HEK293 (cell line): ENCODE data around the gene ARL3.
A peak's percentile ranks its signal among the peaks of the same experiment; 100 is the strongest.

ENCODE experiments used
- CTCF ChIA-PET: fragments of 350-600 bp; formaldehyde crosslinking; extraction: SDS; loops from one replicate; lab custom pipeline; 2021; ENCODE audit warnings: antibody characterized with exemption; lab: Yijun Ruan, JAX
- POLR2A ChIA-PET: fragments of 300-600 bp; formaldehyde crosslinking; extraction: SDS; loops from one replicate; lab custom pipeline; 2020; ENCODE audit warnings: antibody characterized with exemption, inconsistent platforms; lab: Yijun Ruan, JAX
- H3K27ac ChIP-seq: fragments of 200-500 bp; sonication (Bioruptor generic); 2 replicates; pipeline ENCODE4 v1.5.1; 2014; ENCODE audit warnings: low read depth, low read length, control low read depth, inconsistent platforms; ENCODE audit errors: extremely low read depth
- H3K36me3 ChIP-seq, 2 experiments: fragments of 200-500 bp in 1 of 2; sonication (Bioruptor generic) in 1 of 2; 1 replicate in 1 of 2; 2 replicates in 1 of 2; pipeline ENCODE4 v1.5.1; 2014 to 2017; ENCODE audit warnings: inconsistent platforms in 2 of 2, low read length in 2 of 2; ENCODE audit not compliant: control insufficient read depth in 2 of 2, insufficient read depth in 1 of 2
- H3K4me1 ChIP-seq: fragments of 200-500 bp; sonication (Bioruptor generic); 2 replicates; pipeline ENCODE4 v1.5.1; 2014; ENCODE audit warnings: mild to moderate bottlenecking, low read length, inconsistent platforms; ENCODE audit not compliant: control insufficient read depth, insufficient read depth
- H3K4me3 ChIP-seq: 2 replicates; pipeline ENCODE4 v1.5.1; 2011; ENCODE audit warnings: low read depth, mild to moderate bottlenecking, control low read depth, low read length, moderate library complexity
- H3K9me3 ChIP-seq: fragments of 200-500 bp; sonication (Bioruptor generic); 2 replicates; pipeline ENCODE4 v1.5.1; 2014; ENCODE audit warnings: low read depth, low read length, inconsistent platforms; ENCODE audit not compliant: control insufficient read depth, insufficient read depth
- FEZF1 ChIP-seq: fragments of 450-650 bp; formaldehyde crosslinking; IDR thresholded peaks from 2 replicates; pipeline ENCODE4 v1.5.1; 2016; ENCODE audit warnings: missing biosample characterization, missing genetic modification characterization
- SCRT1 ChIP-seq: fragments of 450-650 bp; formaldehyde crosslinking; IDR thresholded peaks from 2 replicates; pipeline ENCODE4 v1.5.1; 2016; ENCODE audit warnings: missing biosample characterization, missing genetic modification characterization, borderline replicate concordance
- SCRT2 ChIP-seq: fragments of 450-650 bp; formaldehyde crosslinking; IDR thresholded peaks from 2 replicates; pipeline ENCODE4 v1.5.1; 2016; ENCODE audit warnings: missing biosample characterization, missing genetic modification characterization
- TCF7L2 ChIP-seq: IDR thresholded peaks from 2 replicates; pipeline ENCODE4 v1.6.1; 2011; ENCODE audit warnings: low read depth, mild to moderate bottlenecking, inconsistent platforms, low read length, moderate library complexity, borderline replicate concordance
- ZBTB17 ChIP-seq: fragments of 450-650 bp; formaldehyde crosslinking; IDR thresholded peaks from 2 replicates; pipeline ENCODE4 v1.5.1; 2016; ENCODE audit warnings: missing biosample characterization, missing genetic modification characterization
- ZIC2 ChIP-seq: fragments of 450-650 bp; formaldehyde crosslinking; IDR thresholded peaks from 2 replicates; pipeline ENCODE4 v1.5.1; 2016; ENCODE audit warnings: missing biosample characterization, missing genetic modification characterization
- ZNF121 ChIP-seq: fragments of 450-650 bp; formaldehyde crosslinking; IDR thresholded peaks from 2 replicates; pipeline ENCODE4 v1.5.1; 2016; ENCODE audit warnings: missing biosample characterization, missing genetic modification characterization
- ZNF132 ChIP-seq: fragments of 450-650 bp; formaldehyde crosslinking; IDR thresholded peaks from 2 replicates; pipeline ENCODE4 v1.5.1; 2017; ENCODE audit warnings: missing biosample characterization, missing genetic modification characterization, borderline replicate concordance
- ZNF140 ChIP-seq: fragments of 450-650 bp; formaldehyde crosslinking; IDR thresholded peaks from 2 replicates; pipeline ENCODE4 v1.5.1; 2016; ENCODE audit warnings: missing biosample characterization, missing genetic modification characterization
- ZNF211 ChIP-seq: fragments of 450-650 bp; formaldehyde crosslinking; IDR thresholded peaks from 2 replicates; pipeline ENCODE4 v1.5.1; 2016; ENCODE audit warnings: low read depth, missing biosample characterization, missing genetic modification characterization
- ZNF350 ChIP-seq: fragments of 450-650 bp; formaldehyde crosslinking; IDR thresholded peaks from 2 replicates; pipeline ENCODE4 v1.5.0; 2017; ENCODE audit warnings: missing biosample characterization, mild to moderate bottlenecking, missing genetic modification characterization
- ZNF37A ChIP-seq: fragments of 450-650 bp; IDR thresholded peaks from 2 replicates; pipeline ENCODE4 v1.5.1; 2018; ENCODE audit warnings: missing biosample characterization, missing genetic modification characterization
- ZNF423 ChIP-seq: fragments of 450-650 bp; formaldehyde crosslinking; IDR thresholded peaks from 2 replicates; pipeline ENCODE4 v1.5.1; 2016; ENCODE audit warnings: missing biosample characterization, missing genetic modification characterization
- ZNF514 ChIP-seq: fragments of 450-650 bp; formaldehyde crosslinking; IDR thresholded peaks from 2 replicates; pipeline ENCODE4 v1.5.1; 2016; ENCODE audit warnings: missing biosample characterization, missing genetic modification characterization
- ZNF560 ChIP-seq: fragments of 450-650 bp; formaldehyde crosslinking; IDR thresholded peaks from 2 replicates; pipeline ENCODE4 v1.5.1; 2017; ENCODE audit warnings: missing biosample characterization, missing genetic modification characterization, borderline replicate concordance
- ZNF747 ChIP-seq: fragments of 450-650 bp; formaldehyde crosslinking; IDR thresholded peaks from 2 replicates; pipeline ENCODE4 v1.5.1; 2016; ENCODE audit warnings: missing biosample characterization, missing genetic modification characterization
- ZNF785 ChIP-seq: fragments of 450-650 bp; formaldehyde crosslinking; IDR thresholded peaks from 2 replicates; pipeline ENCODE4 v1.5.1; 2016; ENCODE audit warnings: missing biosample characterization, missing genetic modification characterization
- TF ChIP-seq, protein P1 (sequence below): fragments of 450-650 bp; formaldehyde crosslinking; IDR thresholded peaks from 2 replicates; pipeline ENCODE4 v1.5.1; 2016; ENCODE audit warnings: missing biosample characterization, missing genetic modification characterization

The ARL3 gene

DNA sequence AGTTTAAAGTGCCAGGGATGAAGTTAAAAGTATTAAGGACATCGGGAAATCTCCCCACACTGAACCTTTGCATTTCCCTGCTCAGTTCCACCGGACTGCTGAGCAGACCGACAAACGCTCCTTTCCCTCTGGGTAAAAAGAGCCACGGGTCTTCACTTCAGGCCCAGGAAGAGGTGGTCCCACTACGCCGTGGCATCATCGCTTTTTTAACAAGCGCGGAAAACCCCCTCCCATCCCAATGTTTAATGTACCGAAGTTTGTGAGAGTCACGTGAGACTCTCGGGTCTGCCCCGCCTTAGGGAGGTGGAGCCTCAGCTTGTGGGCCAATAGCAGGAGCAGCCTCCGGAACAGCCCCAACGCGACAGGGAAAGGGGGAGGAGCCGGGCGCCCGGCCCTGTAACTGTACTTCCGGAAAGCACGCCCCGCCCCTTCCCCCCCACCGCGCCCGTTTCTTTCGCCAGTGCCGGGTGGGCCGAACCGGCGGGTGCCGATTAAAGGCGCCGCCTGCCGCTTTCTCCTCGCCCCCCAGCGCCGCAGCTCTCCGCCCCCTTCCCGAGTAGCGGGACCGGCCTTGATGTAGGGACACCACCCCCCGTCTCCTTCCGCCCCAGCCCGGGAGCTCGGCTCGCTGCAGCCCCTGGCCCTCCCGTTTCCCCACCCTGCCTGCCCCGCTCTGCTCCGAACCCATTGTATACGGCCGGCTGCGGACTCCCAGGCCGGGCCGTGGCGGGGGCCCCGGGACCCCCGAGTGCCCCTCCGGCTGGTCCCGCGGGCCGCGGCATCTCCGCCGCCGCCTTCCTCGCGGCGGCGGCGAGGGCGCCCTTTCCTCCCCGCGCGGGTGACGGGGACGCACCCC lies 72.1 kb downstream of the ARL3 start (continued):
- TF ChIP-seq, protein P1, sequence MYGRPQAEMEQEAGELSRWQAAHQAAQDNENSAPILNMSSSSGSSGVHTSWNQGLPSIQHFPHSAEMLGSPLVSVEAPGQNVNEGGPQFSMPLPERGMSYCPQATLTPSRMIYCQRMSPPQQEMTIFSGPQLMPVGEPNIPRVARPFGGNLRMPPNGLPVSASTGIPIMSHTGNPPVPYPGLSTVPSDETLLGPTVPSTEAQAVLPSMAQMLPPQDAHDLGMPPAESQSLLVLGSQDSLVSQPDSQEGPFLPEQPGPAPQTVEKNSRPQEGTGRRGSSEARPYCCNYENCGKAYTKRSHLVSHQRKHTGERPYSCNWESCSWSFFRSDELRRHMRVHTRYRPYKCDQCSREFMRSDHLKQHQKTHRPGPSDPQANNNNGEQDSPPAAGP (tag by site-specific recombination) = peak; percentile 70
- no peak for TF ChIP-seq ZNF211 (tag by site-specific recombination)
- TF ChIP-seq ZNF140 (tag by site-specific recombination) = no peak
- TF ChIP-seq ZIC2 (tag by site-specific recombination) = peak; percentile 83
- peak; percentile 76 for TF ChIP-seq ZNF423 (tag by site-specific recombination)

DNA sequence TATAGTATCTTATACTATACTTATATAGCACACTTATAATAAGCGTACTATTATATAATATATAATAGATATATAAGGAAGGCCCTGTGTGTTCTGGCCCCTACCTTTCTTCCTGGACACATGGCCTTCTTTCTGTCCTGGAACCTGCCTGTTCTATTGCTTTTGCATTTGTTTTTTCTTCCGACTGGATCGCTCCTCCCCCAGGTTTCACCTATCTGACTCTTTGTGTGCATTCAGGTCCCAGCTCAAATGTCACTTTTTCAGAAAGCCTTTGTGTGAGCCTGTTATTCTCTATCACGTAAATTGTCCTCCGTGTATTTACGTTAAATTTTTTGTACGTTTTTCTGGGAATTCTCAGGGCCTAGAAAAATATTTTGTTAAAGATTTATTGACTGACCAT lies 72.8 kb downstream of the ARL3 start:
- TF ChIP-seq ZNF350 (tag by site-specific recombination) (no peak), ZNF560 (tag by site-specific recombination) (no peak), ZBTB17 (tag by site-specific recombination) (no peak), ZNF747 (no peak)
- CTCF ChIA-PET = no interaction called here
- H3K4me3 ChIP-seq = no peak overlapping the region; the same call in 1 of the 2 replicates

GRCh38 chr10:102639537-102639936 lies 74.7 kb downstream of the ARL3 start:
- Histone ChIP-seq H3K9me3 (no peaks in the 10 kb centered on the region), H3K27ac (no peak overlapping the region), H3K4me3 (no peak overlapping the region), H3K36me3 (no peaks in the 10 kb centered on the region), H3K4me1 (peaks cover 3% of the 10 kb centered on the region; the same call in 1 of the 2 replicates)
- ChIA-PET POLR2A (no interaction called here), CTCF (interaction anchor here (0.8 kb wide), 1 partner anchor 25 kb away, joined by 3 read pairs; no protein-coding TSS in a partner anchor)
- TF ChIP-seq ZBTB17 (tag by site-specific recombination) = peak; percentile 24; the same call in 1 of the 2 replicates
- TF ChIP-seq ZIC2 (tag by site-specific recombination) = 0 out of 2 replicates have a peak, but pooled peaks have one; percentile 14
- TF ChIP-seq ZNF514 = no peak

More for the DNA sequence above, 72.8 kb downstream of the ARL3 start:
- Histone ChIP-seq H3K36me3 (no peaks in the 10 kb centered on the region), H3K9me3 (no peaks in the 10 kb centered on the region), H3K4me1 (peaks cover 3% of the 10 kb centered on the region; the same call in 1 of the 2 replicates), H3K27ac (peak overlapping the region; percentile 30)
- POLR2A ChIA-PET = interaction anchor here (0.6 to 2.1 kb wide), 11 partner anchors 9 to 719 kb away, joined by 3 to 18 read pairs (median 3); partner anchors contain the start of genes ARL3, SFXN2 and SUFU

GRCh38 chr10:102635377-102635776 lies 78.8 kb downstream of the ARL3 start:
- H3K4me3 ChIP-seq = no peak overlapping the region
- ChIA-PET POLR2A (no interaction called here), CTCF (interaction anchor here (1.1 kb wide), 2 partner anchors 44 to 51 kb away, joined by 3 read pairs; no protein-coding TSS in a partner anchor)
- H3K27ac ChIP-seq = no peak overlapping the region
- no peaks in the 10 kb centered on the region for H3K9me3 ChIP-seq
- TF ChIP-seq FEZF1 (tag by site-specific recombination) (no peak), SCRT2 (peak; percentile 48), TCF7L2 (no peak), SCRT1 (tag by site-specific recombination) (peak; percentile 18; the same call in 1 of the 2 replicates), ZNF785 (tag by site-specific recombination) (no peak), ZNF37A (tag by site-specific recombination) (no peak), ZNF121 (no peak), ZNF132 (tag by site-specific recombination) (no peak)
- H3K36me3 ChIP-seq = peaks cover 0 to 12% of the 10 kb centered on the region in 2 experiments; a peak in 1 of 3 replicates
- no peaks in the 10 kb centered on the region for H3K4me1 ChIP-seq
